K562 (cell line): ENCODE measurements around the gene PRKD2. TPM values are rescaled to one million over a fixed set of nuclear protein-coding genes. Genes with fewer than 3 reads are reported as not detected.
A peak's percentile ranks its signal among the peaks of the same experiment; 100 is the strongest.

Source experiments
- BCOR ChIP-seq: fragments of 450-650 bp; IDR thresholded peaks from 2 replicates; pipeline ENCODE4 v1.6.1; 2016
- CEBPG ChIP-seq, 3 experiments: fragments of 200-800 bp in 1 of 3; sonication (Bioruptor generic) in 1 of 3; sonication (generic) in 1 of 3; formaldehyde crosslinking in 1 of 3; IDR thresholded peaks in 2 of 3; conservative IDR thresholded peaks in 1 of 3; 2 replicates each; pipeline versions ENCODE4 v1.6.1 to v1.8.0; 2016 to 2022; ENCODE audit warnings: missing compliant biosample characterization in 2 of 3, missing genetic modification characterization in 2 of 3, mild to moderate bottlenecking in 1 of 3, missing genetic modification reagents in 1 of 3
- ELF4 ChIP-seq: fragments of 450-650 bp; formaldehyde crosslinking; IDR thresholded peaks from 2 replicates; pipeline ENCODE4 v1.4.0; 2022; ENCODE audit warnings: missing genetic modification characterization
- KDM1A ChIP-seq, 2 experiments: fragments of 450-650 bp; IDR thresholded peaks; 2 replicates each; pipeline ENCODE4 v1.6.1; 2016; ENCODE audit warnings: mild to moderate bottlenecking in 2 of 2
- MAZ ChIP-seq, 2 experiments: fragments of 450-650 bp in 1 of 2; sonication (generic) in 1 of 2; formaldehyde crosslinking; IDR thresholded peaks in 1 of 2; conservative IDR thresholded peaks in 1 of 2; 2 replicates each; pipeline versions ENCODE4 v1.4.0 to v1.5.0; 2020; ENCODE audit warnings: mild to moderate bottlenecking in 1 of 2, missing genetic modification reagents in 1 of 2
- PCBP1 ChIP-seq: fragments of 200-400 bp; formaldehyde crosslinking; IDR thresholded peaks from 2 replicates; pipeline ENCODE4 v1.6.1; 2018; ENCODE audit warnings: mild to moderate bottlenecking, low read depth, low read length; ENCODE audit not compliant: poor library complexity, severe bottlenecking
- POLR2B ChIP-seq: fragments of 450-650 bp; IDR thresholded peaks from 2 replicates; pipeline ENCODE4 v1.6.1; 2018; ENCODE audit warnings: low read depth; ENCODE audit not compliant: partially characterized antibody
- RAD21 ChIP-seq, 2 experiments: fragments of 250-450 bp in 1 of 2; fragments of 450-650 bp in 1 of 2; sonication (Bioruptor Pico) in 1 of 2; formaldehyde crosslinking in 1 of 2; IDR thresholded peaks in 1 of 2; conservative IDR thresholded peaks in 1 of 2; 2 replicates each; pipeline versions ENCODE4 v1.4.0 to v1.8.0; 2020 to 2022; ENCODE audit warnings: mild to moderate bottlenecking in 2 of 2, moderate library complexity in 1 of 2
- ZNF224 ChIP-seq: sonication (generic); formaldehyde crosslinking; IDR thresholded peaks from 2 replicates; pipeline ENCODE4 v1.8.0; 2022; ENCODE audit warnings: mild to moderate bottlenecking, missing genetic modification reagents
- polyA plus RNA-seq, 8 experiments: library from polyadenylated mRNA; depleted of rRNA in 4 of 8; stranded (reverse) in 5 of 8; unstranded in 3 of 8; fragments of >200 nt; fragmentation: Nextera tagmentation in 2 of 8; fragmentation: Illumina TruSeq in 1 of 8; extraction: Ambion mirVana in 2 of 8; extraction: Trizol in 1 of 8; gene quantifications; 2 replicates each; pipeline versions ENCODE4 v1.2.1 to v1.2.3, GENCODE V29; 2011 to 2014; ENCODE audit warnings: inconsistent platforms in 1 of 8, missing spikeins in 1 of 8
- total RNA-seq, 7 experiments: library from RNA; depleted of rRNA in 6 of 7; stranded (reverse); fragments of >200 nt in 6 of 7; fragmentation: Illumina TruSeq in 2 of 7; extraction: Trizol in 2 of 7; gene quantifications; 2 replicates each; pipeline versions ENCODE4 v1.2.1 to v1.2.3, GENCODE V29; 2011 to 2021; ENCODE audit warnings: low replicate concordance in 1 of 7
- TF ChIP-seq, protein P1 (sequence below): fragments of 450-650 bp; IDR thresholded peaks from 2 replicates; pipeline ENCODE4 v1.6.1; 2016; ENCODE audit warnings: mild to moderate bottlenecking, moderate library complexity
- TF ChIP-seq, protein P2 (sequence below): sonication (generic); formaldehyde crosslinking; IDR thresholded peaks from 2 replicates; pipeline ENCODE4 v1.8.0; 2022; ENCODE audit warnings: mild to moderate bottlenecking, missing genetic modification reagents
- TF ChIP-seq, protein P3 (sequence below): sonication (generic); formaldehyde crosslinking; IDR thresholded peaks from 2 replicates; pipeline ENCODE4 v1.5.0; 2020; ENCODE audit warnings: missing genetic modification reagents

PRKD2 gene
- total and polyA plus RNA-seq, 9 of the 15 experiments (the other 6 are each of a cell fraction or from before 2014, with no cell fraction given), result 1.8 to 60.0 (median 15.0) TPM

DNA sequence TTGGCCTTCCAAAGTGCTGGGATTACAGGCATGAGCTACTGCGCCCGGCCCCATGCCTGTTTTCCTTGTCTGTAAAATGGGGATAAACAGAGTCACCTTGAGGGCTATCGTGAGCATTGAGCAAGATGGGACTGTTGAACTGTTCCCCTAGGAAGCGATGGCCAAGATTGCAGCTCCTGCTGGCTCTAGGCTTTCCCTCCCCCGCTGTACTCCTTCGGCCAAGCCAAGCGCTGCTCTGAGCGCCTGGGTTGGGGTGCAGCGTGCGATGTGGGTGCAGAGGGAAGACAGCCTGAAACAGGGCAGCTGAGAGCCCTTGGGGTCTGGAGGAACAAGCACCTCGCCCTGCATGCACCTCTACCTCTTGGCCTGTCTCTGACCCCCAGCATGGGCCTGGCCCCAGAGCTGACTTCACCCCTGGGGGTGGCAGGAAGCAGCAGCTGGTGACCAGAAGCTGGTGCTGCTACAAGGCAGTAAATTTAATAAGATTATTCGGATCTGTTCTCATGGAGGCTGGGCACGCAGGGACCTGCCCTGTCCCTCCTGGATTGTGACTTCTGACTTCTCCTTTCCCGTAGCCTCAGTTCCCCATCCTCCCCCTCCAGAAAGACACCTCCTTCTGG, 86.2 kb downstream of the PRKD2 start (continued):
- TF ChIP-seq, protein P1, sequence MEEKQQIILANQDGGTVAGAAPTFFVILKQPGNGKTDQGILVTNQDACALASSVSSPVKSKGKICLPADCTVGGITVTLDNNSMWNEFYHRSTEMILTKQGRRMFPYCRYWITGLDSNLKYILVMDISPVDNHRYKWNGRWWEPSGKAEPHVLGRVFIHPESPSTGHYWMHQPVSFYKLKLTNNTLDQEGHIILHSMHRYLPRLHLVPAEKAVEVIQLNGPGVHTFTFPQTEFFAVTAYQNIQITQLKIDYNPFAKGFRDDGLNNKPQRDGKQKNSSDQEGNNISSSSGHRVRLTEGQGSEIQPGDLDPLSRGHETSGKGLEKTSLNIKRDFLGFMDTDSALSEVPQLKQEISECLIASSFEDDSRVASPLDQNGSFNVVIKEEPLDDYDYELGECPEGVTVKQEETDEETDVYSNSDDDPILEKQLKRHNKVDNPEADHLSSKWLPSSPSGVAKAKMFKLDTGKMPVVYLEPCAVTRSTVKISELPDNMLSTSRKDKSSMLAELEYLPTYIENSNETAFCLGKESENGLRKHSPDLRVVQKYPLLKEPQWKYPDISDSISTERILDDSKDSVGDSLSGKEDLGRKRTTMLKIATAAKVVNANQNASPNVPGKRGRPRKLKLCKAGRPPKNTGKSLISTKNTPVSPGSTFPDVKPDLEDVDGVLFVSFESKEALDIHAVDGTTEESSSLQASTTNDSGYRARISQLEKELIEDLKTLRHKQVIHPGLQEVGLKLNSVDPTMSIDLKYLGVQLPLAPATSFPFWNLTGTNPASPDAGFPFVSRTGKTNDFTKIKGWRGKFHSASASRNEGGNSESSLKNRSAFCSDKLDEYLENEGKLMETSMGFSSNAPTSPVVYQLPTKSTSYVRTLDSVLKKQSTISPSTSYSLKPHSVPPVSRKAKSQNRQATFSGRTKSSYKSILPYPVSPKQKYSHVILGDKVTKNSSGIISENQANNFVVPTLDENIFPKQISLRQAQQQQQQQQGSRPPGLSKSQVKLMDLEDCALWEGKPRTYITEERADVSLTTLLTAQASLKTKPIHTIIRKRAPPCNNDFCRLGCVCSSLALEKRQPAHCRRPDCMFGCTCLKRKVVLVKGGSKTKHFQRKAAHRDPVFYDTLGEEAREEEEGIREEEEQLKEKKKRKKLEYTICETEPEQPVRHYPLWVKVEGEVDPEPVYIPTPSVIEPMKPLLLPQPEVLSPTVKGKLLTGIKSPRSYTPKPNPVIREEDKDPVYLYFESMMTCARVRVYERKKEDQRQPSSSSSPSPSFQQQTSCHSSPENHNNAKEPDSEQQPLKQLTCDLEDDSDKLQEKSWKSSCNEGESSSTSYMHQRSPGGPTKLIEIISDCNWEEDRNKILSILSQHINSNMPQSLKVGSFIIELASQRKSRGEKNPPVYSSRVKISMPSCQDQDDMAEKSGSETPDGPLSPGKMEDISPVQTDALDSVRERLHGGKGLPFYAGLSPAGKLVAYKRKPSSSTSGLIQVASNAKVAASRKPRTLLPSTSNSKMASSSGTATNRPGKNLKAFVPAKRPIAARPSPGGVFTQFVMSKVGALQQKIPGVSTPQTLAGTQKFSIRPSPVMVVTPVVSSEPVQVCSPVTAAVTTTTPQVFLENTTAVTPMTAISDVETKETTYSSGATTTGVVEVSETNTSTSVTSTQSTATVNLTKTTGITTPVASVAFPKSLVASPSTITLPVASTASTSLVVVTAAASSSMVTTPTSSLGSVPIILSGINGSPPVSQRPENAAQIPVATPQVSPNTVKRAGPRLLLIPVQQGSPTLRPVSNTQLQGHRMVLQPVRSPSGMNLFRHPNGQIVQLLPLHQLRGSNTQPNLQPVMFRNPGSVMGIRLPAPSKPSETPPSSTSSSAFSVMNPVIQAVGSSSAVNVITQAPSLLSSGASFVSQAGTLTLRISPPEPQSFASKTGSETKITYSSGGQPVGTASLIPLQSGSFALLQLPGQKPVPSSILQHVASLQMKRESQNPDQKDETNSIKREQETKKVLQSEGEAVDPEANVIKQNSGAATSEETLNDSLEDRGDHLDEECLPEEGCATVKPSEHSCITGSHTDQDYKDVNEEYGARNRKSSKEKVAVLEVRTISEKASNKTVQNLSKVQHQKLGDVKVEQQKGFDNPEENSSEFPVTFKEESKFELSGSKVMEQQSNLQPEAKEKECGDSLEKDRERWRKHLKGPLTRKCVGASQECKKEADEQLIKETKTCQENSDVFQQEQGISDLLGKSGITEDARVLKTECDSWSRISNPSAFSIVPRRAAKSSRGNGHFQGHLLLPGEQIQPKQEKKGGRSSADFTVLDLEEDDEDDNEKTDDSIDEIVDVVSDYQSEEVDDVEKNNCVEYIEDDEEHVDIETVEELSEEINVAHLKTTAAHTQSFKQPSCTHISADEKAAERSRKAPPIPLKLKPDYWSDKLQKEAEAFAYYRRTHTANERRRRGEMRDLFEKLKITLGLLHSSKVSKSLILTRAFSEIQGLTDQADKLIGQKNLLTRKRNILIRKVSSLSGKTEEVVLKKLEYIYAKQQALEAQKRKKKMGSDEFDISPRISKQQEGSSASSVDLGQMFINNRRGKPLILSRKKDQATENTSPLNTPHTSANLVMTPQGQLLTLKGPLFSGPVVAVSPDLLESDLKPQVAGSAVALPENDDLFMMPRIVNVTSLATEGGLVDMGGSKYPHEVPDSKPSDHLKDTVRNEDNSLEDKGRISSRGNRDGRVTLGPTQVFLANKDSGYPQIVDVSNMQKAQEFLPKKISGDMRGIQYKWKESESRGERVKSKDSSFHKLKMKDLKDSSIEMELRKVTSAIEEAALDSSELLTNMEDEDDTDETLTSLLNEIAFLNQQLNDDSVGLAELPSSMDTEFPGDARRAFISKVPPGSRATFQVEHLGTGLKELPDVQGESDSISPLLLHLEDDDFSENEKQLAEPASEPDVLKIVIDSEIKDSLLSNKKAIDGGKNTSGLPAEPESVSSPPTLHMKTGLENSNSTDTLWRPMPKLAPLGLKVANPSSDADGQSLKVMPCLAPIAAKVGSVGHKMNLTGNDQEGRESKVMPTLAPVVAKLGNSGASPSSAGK, result no peak
- no peak for TF ChIP-seq MAZ (CRISPR knock-in tag; conservative IDR thresholded peaks at IDR 0.05 in 1 of 2, IDR thresholded peaks at IDR 0.05 in 1 of 2)
- peak; percentile 19; the same call in 1 of the 2 replicates for TF ChIP-seq CEBPG (CRISPR knock-in tag; IDR thresholded peaks at IDR 0.05)
- no peak for TF ChIP-seq CEBPG (tag; conservative IDR thresholded peaks at IDR 0.05 in 1 of 2, IDR thresholded peaks at IDR 0.05 in 1 of 2)
- no peak for TF ChIP-seq ELF4 (CRISPR knock-in tag)
- TF ChIP-seq, protein P2, sequence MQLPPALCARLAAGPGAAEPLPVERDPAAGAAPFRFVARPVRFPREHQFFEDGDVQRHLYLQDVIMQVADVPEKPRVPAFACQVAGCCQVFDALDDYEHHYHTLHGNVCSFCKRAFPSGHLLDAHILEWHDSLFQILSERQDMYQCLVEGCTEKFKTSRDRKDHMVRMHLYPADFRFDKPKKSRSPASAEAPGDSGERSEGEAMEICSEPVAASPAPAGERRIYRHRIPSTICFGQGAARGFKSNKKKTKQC (CRISPR knock-in tag), result peak; percentile 43; the same call in 1 of the 2 replicates
- TF ChIP-seq PCBP1, result no peak
- 0 out of 4 replicates have a peak, but pooled peaks of 1 of the 2 experiments have one; percentile 26 for TF ChIP-seq KDM1A (IDR thresholded peaks at IDR 0.05)
- TF ChIP-seq, protein P3, sequence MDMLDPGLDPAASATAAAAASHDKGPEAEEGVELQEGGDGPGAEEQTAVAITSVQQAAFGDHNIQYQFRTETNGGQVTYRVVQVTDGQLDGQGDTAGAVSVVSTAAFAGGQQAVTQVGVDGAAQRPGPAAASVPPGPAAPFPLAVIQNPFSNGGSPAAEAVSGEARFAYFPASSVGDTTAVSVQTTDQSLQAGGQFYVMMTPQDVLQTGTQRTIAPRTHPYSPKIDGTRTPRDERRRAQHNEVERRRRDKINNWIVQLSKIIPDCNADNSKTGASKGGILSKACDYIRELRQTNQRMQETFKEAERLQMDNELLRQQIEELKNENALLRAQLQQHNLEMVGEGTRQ (CRISPR knock-in tag), result no peak
- no peak for TF ChIP-seq POLR2B
- TF ChIP-seq BCOR, result peak; percentile 58; the same call in 1 of the 2 replicates
- TF ChIP-seq RAD21 (CRISPR knock-in tag; conservative IDR thresholded peaks at IDR 0.05 in 1 of 2, IDR thresholded peaks at IDR 0.05 in 1 of 2), result no peak
- TF ChIP-seq ZNF224, result no peak
